HepG2 (cell line): ENCODE data around the gene SBK1. TPM values are rescaled to one million over a fixed set of nuclear protein-coding genes. Genes with fewer than 3 reads are reported as not detected.

Experiments used
- ELF4 ChIP-seq: sonication (generic); formaldehyde crosslinking; IDR thresholded peaks from 2 replicates; pipeline ENCODE4 v1.5.0; 2020; ENCODE audit warnings: missing genetic modification reagents, mild to moderate bottlenecking, moderate library complexity, borderline replicate concordance
- FOXA3 ChIP-seq: IDR thresholded peaks from 2 replicates; pipeline ENCODE4 v1.6.1; 2016; ENCODE audit warnings: missing genetic modification reagents, missing compliant biosample characterization
- GABPB1 ChIP-seq: IDR thresholded peaks from 2 replicates; pipeline ENCODE4 v1.6.1; 2016; ENCODE audit warnings: mild to moderate bottlenecking, missing genetic modification reagents, moderate library complexity, missing compliant biosample characterization
- HDAC2 ChIP-seq: sonication (generic); formaldehyde crosslinking; IDR thresholded peaks from 2 replicates; pipeline ENCODE4 v1.4.0; 2020; ENCODE audit warnings: missing genetic modification reagents
- RARA ChIP-seq: IDR thresholded peaks from 2 replicates; pipeline ENCODE4 v1.6.1; 2016; ENCODE audit warnings: missing genetic modification reagents, missing compliant biosample characterization
- SIN3A ChIP-seq: IDR thresholded peaks from 2 replicates; pipeline ENCODE4 v1.6.1; 2011; ENCODE audit warnings: low read depth, mild to moderate bottlenecking, control low read depth, low read length, borderline replicate concordance
- SMAD3 ChIP-seq: sonication (generic); formaldehyde crosslinking; IDR thresholded peaks from 2 replicates; pipeline ENCODE4 v1.4.0; 2020; ENCODE audit warnings: missing genetic modification reagents
- TBX2 ChIP-seq: sonication (generic); formaldehyde crosslinking; IDR thresholded peaks from 2 replicates; pipeline ENCODE4 v1.5.0; 2020; ENCODE audit warnings: missing genetic modification reagents, mild to moderate bottlenecking, borderline replicate concordance
- TGIF2 ChIP-seq: IDR thresholded peaks from 2 replicates; pipeline ENCODE4 v1.6.1; 2016; ENCODE audit warnings: control low read depth, missing compliant biosample characterization
- U2AF1 ChIP-seq: fragments of 200-400 bp; formaldehyde crosslinking; optimal IDR thresholded peaks from 2 replicates; pipeline ENCODE3; 2017; ENCODE audit warnings: mild to moderate bottlenecking, low read depth, low read length
- ZBTB3 ChIP-seq: sonication (generic); formaldehyde crosslinking; IDR thresholded peaks from 2 replicates; pipeline ENCODE4 v1.4.0; 2020; ENCODE audit warnings: low read depth, mild to moderate bottlenecking, moderate library complexity, missing genetic modification reagents, borderline replicate concordance
- ZNF274 ChIP-seq: sonication (generic); formaldehyde crosslinking; IDR thresholded peaks from 2 replicates; pipeline ENCODE4 v1.5.1; 2020; ENCODE audit warnings: mild to moderate bottlenecking, missing genetic modification reagents
- ZNF446 ChIP-seq: sonication (generic); formaldehyde crosslinking; IDR thresholded peaks from 2 replicates; pipeline ENCODE4 v1.5.0; 2020; ENCODE audit warnings: mild to moderate bottlenecking, missing genetic modification reagents
- ZNF496 ChIP-seq: sonication (generic); formaldehyde crosslinking; IDR thresholded peaks from 2 replicates; pipeline ENCODE4 v1.8.1; 2023; ENCODE audit warnings: mild to moderate bottlenecking, moderate library complexity, missing genetic modification reagents; ENCODE audit not compliant: insufficient replicate concordance
- ZNF501 ChIP-seq: sonication (generic); formaldehyde crosslinking; IDR thresholded peaks from 2 replicates; pipeline ENCODE4 v1.5.1; 2020; ENCODE audit warnings: mild to moderate bottlenecking, moderate library complexity, missing genetic modification reagents
- ZNF672 ChIP-seq: sonication (generic); formaldehyde crosslinking; IDR thresholded peaks from 2 replicates; pipeline ENCODE4 v1.8.1; 2022; ENCODE audit warnings: missing genetic modification reagents
- ZSCAN21 ChIP-seq: sonication (generic); formaldehyde crosslinking; IDR thresholded peaks from 2 replicates; pipeline ENCODE4 v1.8.0; 2022; ENCODE audit warnings: mild to moderate bottlenecking, missing genetic modification reagents, moderate library complexity, borderline replicate concordance
- polyA plus RNA-seq, 8 experiments: library from polyadenylated mRNA; depleted of rRNA in 3 of 8; stranded (reverse) in 7 of 8; unstranded in 1 of 8; fragments of >200 nt; fragmentation: Illumina TruSeq in 4 of 8; extraction: Trizol in 4 of 8; gene quantifications; 2 replicates each; pipeline versions ENCODE4 v1.2.1 to v1.2.3, GENCODE V29; 2011 to 2016; ENCODE audit warnings: low read depth in 4 of 8, missing spikeins in 1 of 8, mixed read lengths in 1 of 8; ENCODE audit not compliant: insufficient read depth in 1 of 8
- total RNA-seq, 5 experiments: library from RNA; depleted of rRNA; stranded (reverse); fragments of >200 nt; fragmentation: Illumina TruSeq; extraction: Trizol; gene quantifications; 2 replicates each; pipeline ENCODE4 v1.2.3, GENCODE V29; 2016; ENCODE audit warnings: low read depth in 1 of 5
- TF ChIP-seq, protein P1 (sequence below): sonication (generic); formaldehyde crosslinking; IDR thresholded peaks from 2 replicates; pipeline ENCODE4 v1.5.0; 2020; ENCODE audit warnings: missing genetic modification reagents
- TF ChIP-seq, protein P2 (sequence below): sonication (generic); formaldehyde crosslinking; IDR thresholded peaks from 2 replicates; pipeline ENCODE4 v1.5.0; 2020; ENCODE audit warnings: mild to moderate bottlenecking, missing genetic modification reagents
- TF ChIP-seq, protein P3 (sequence below): IDR thresholded peaks from 2 replicates; pipeline ENCODE4 v1.6.1; 2018; ENCODE audit warnings: missing genetic modification reagents, mild to moderate bottlenecking, missing compliant biosample characterization
- TF ChIP-seq, protein P4 (sequence below): sonication (generic); formaldehyde crosslinking; IDR thresholded peaks from 2 replicates; pipeline ENCODE4 v1.4.0; 2020; ENCODE audit warnings: missing genetic modification reagents
- TF ChIP-seq, protein P5 (sequence below): IDR thresholded peaks from 2 replicates; pipeline ENCODE4 v1.4.0; 2020; ENCODE audit warnings: mild to moderate bottlenecking, missing genetic modification reagents

SBK1 gene
- total and polyA plus RNA-seq, 2 of the 13 experiments (the other 11 are each of a cell fraction or from before 2014, with no cell fraction given), result 0.15 to 0.17 TPM

DNA sequence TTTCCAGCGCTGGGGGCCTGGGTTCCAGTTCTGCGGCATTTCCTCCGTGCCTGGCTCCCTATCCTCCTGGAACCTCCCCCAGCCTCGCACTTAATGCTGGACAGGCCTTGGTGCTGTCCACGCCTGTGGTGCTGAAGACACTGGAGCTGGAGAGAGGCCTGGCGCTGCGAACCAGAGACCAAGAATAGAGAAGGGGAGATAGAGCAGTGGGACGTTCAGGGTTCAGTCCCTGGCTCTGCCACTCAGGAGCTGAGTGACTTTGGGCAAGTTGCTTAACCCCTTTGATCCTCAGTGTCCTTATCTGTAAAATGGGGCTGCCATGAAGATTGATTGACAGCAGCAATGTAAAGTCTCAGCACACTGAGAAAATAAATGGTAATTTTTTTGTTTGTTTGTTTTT is 11.9 kb downstream of the SBK1 start (continued):
- TF ChIP-seq, protein P1, sequence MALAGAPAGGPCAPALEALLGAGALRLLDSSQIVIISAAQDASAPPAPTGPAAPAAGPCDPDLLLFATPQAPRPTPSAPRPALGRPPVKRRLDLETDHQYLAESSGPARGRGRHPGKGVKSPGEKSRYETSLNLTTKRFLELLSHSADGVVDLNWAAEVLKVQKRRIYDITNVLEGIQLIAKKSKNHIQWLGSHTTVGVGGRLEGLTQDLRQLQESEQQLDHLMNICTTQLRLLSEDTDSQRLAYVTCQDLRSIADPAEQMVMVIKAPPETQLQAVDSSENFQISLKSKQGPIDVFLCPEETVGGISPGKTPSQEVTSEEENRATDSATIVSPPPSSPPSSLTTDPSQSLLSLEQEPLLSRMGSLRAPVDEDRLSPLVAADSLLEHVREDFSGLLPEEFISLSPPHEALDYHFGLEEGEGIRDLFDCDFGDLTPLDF (CRISPR knock-in tag), result peak; percentile 63; the same call in 1 of the 2 replicates
- TF ChIP-seq ZSCAN21 (CRISPR knock-in tag) (peak; percentile 95), RARA (CRISPR knock-in tag) (peak; percentile 84), FOXA3 (CRISPR knock-in tag) (peak; percentile 61; the same call in 1 of the 2 replicates), GABPB1 (CRISPR knock-in tag) (peak; percentile 43; the same call in 1 of the 2 replicates), U2AF1 (no peak), SIN3A (peak; percentile 81; the same call in 1 of the 2 replicates), ZBTB3 (peak; percentile 85; the same call in 1 of the 2 replicates), ZNF274 (CRISPR knock-in tag) (peak; percentile 84), ZNF446 (CRISPR knock-in tag) (peak; percentile 76; the same call in 1 of the 2 replicates), ZNF496 (no peak), ZNF672 (0 out of 2 replicates have a peak, but pooled peaks have one; percentile 54), ELF4 (0 out of 2 replicates have a peak, but pooled peaks have one; percentile 32), TBX2 (peak; percentile 46; the same call in 1 of the 2 replicates), TGIF2 (CRISPR knock-in tag) (peak; percentile 98), SMAD3 (CRISPR knock-in tag) (peak; percentile 96), ZNF501 (CRISPR knock-in tag) (peak; percentile 74), HDAC2 (CRISPR knock-in tag) (peak; percentile 93)
- TF ChIP-seq, protein P2, sequence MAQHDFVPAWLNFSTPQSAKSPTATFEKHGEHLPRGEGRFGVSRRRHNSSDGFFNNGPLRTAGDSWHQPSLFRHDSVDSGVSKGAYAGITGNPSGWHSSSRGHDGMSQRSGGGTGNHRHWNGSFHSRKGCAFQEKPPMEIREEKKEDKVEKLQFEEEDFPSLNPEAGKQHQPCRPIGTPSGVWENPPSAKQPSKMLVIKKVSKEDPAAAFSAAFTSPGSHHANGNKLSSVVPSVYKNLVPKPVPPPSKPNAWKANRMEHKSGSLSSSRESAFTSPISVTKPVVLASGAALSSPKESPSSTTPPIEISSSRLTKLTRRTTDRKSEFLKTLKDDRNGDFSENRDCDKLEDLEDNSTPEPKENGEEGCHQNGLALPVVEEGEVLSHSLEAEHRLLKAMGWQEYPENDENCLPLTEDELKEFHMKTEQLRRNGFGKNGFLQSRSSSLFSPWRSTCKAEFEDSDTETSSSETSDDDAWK (CRISPR knock-in tag), result no peak
- TF ChIP-seq, protein P3, sequence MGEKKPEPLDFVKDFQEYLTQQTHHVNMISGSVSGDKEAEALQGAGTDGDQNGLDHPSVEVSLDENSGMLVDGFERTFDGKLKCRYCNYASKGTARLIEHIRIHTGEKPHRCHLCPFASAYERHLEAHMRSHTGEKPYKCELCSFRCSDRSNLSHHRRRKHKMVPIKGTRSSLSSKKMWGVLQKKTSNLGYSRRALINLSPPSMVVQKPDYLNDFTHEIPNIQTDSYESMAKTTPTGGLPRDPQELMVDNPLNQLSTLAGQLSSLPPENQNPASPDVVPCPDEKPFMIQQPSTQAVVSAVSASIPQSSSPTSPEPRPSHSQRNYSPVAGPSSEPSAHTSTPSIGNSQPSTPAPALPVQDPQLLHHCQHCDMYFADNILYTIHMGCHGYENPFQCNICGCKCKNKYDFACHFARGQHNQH, result peak; percentile 89; the same call in 1 of the 2 replicates
- TF ChIP-seq, protein P4, sequence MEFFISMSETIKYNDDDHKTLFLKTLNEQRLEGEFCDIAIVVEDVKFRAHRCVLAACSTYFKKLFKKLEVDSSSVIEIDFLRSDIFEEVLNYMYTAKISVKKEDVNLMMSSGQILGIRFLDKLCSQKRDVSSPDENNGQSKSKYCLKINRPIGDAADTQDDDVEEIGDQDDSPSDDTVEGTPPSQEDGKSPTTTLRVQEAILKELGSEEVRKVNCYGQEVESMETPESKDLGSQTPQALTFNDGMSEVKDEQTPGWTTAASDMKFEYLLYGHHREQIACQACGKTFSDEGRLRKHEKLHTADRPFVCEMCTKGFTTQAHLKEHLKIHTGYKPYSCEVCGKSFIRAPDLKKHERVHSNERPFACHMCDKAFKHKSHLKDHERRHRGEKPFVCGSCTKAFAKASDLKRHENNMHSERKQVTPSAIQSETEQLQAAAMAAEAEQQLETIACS, result 0 out of 2 replicates have a peak, but pooled peaks have one; percentile 11
- TF ChIP-seq, protein P5, sequence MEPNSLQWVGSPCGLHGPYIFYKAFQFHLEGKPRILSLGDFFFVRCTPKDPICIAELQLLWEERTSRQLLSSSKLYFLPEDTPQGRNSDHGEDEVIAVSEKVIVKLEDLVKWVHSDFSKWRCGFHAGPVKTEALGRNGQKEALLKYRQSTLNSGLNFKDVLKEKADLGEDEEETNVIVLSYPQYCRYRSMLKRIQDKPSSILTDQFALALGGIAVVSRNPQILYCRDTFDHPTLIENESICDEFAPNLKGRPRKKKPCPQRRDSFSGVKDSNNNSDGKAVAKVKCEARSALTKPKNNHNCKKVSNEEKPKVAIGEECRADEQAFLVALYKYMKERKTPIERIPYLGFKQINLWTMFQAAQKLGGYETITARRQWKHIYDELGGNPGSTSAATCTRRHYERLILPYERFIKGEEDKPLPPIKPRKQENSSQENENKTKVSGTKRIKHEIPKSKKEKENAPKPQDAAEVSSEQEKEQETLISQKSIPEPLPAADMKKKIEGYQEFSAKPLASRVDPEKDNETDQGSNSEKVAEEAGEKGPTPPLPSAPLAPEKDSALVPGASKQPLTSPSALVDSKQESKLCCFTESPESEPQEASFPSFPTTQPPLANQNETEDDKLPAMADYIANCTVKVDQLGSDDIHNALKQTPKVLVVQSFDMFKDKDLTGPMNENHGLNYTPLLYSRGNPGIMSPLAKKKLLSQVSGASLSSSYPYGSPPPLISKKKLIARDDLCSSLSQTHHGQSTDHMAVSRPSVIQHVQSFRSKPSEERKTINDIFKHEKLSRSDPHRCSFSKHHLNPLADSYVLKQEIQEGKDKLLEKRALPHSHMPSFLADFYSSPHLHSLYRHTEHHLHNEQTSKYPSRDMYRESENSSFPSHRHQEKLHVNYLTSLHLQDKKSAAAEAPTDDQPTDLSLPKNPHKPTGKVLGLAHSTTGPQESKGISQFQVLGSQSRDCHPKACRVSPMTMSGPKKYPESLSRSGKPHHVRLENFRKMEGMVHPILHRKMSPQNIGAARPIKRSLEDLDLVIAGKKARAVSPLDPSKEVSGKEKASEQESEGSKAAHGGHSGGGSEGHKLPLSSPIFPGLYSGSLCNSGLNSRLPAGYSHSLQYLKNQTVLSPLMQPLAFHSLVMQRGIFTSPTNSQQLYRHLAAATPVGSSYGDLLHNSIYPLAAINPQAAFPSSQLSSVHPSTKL (CRISPR knock-in tag), result peak; percentile 70; the same call in 1 of the 2 replicates
